SK-N-MC (cell line): ENCODE measurements around the gene MMP2.

Experiments
- DNase-seq: peaks from one replicate; pipeline ENCODE4 v3.0.0-alpha.2; 2011; ENCODE audit warnings: low read depth, low spot score
- H3K27ac ChIP-seq: fragments of 200-600 bp; sonication (generic); 2 replicates; pipeline ENCODE4 v1.5.1; 2016; ENCODE audit warnings: mixed run types
- H3K36me3 ChIP-seq: fragments of 200-600 bp; sonication (generic); 2 replicates; pipeline ENCODE4 v1.6.1; 2017; ENCODE audit warnings: antibody characterized with exemption, low read length, mixed read lengths; ENCODE audit not compliant: insufficient read depth
- H3K4me3 ChIP-seq: fragments of 200-600 bp; sonication (generic); 2 replicates; pipeline ENCODE4 v1.5.1; 2016
- H3K9ac ChIP-seq: fragments of 200-600 bp; sonication (generic); 2 replicates; pipeline ENCODE4 v1.8.0; 2017; ENCODE audit warnings: mixed run types, mixed read lengths; ENCODE audit not compliant: insufficient read length
- H3K9me3 ChIP-seq: fragments of 200-600 bp; sonication (generic); 2 replicates; pipeline ENCODE4 v1.6.1; 2017; ENCODE audit warnings: low read depth, mild to moderate bottlenecking, antibody characterized with exemption, low read length, moderate library complexity, mixed read lengths
- EZH2 ChIP-seq: fragments of 200-600 bp; sonication (generic); IDR thresholded peaks from one replicate; pipeline ENCODE4 v1.6.1; 2017; ENCODE audit warnings: antibody characterized with exemption
- FOXP2 ChIP-seq: optimal IDR thresholded peaks from 2 replicates; pipeline ENCODE3; 2011; ENCODE audit warnings: mild to moderate bottlenecking, moderate library complexity; ENCODE audit not compliant: insufficient read depth; ENCODE audit errors: extremely low read length, control extremely low read depth
- POLR2AphosphoS5 ChIP-seq: IDR thresholded peaks from 2 replicates; pipeline ENCODE4 v1.6.1; 2012; ENCODE audit warnings: mild to moderate bottlenecking, low read depth, low read length, borderline replicate concordance

Gene MMP2

GRCh38 chr16:55465077-55465896, 13.7 kb upstream of the MMP2 start:
- Histone ChIP-seq H3K27ac (no peak overlapping the region), H3K9me3 (no peaks in the 10 kb centered on the region), H3K9ac (no peak overlapping the region), H3K4me3 (no peak overlapping the region), H3K36me3 (no peaks in the 10 kb centered on the region)
- no peak for TF ChIP-seq EZH2
- no peak for TF ChIP-seq POLR2AphosphoS5
- no peak for TF ChIP-seq FOXP2
- DNase-seq = peak; percentile 20

GRCh38 chr16:55466209-55466608, 12.8 kb upstream of the MMP2 start:
- Histone ChIP-seq H3K9ac (no peak overlapping the region), H3K27ac (no peak overlapping the region)
- TF ChIP-seq POLR2AphosphoS5 (no peak), EZH2 (no peak), FOXP2 (no peak)

GRCh38 chr16:55467898-55468297, 11.1 kb upstream of the MMP2 start:
- H3K4me3 ChIP-seq = no peak overlapping the region
- no peak for DNase-seq
- H3K36me3 ChIP-seq = no peaks in the 10 kb centered on the region
- no peak overlapping the region for H3K9ac ChIP-seq
- TF ChIP-seq POLR2AphosphoS5 = no peak
- TF ChIP-seq EZH2 = no peak
- no peak for TF ChIP-seq FOXP2
- H3K27ac ChIP-seq = no peak overlapping the region
- no peaks in the 10 kb centered on the region for H3K9me3 ChIP-seq

More at GRCh38 chr16:55466209-55466608, 12.8 kb upstream of the MMP2 start:
- DNase-seq = no peak
- Histone ChIP-seq H3K9me3 (no peaks in the 10 kb centered on the region), H3K36me3 (no peaks in the 10 kb centered on the region), H3K4me3 (no peak overlapping the region)

GRCh38 chr16:55468352-55468990, 10.5 kb upstream of the MMP2 start:
- TF ChIP-seq FOXP2 (no peak), EZH2 (no peak), POLR2AphosphoS5 (no peak)
- Histone ChIP-seq H3K4me3 (no peak overlapping the region), H3K9ac (no peak overlapping the region), H3K9me3 (no peaks in the 10 kb centered on the region), H3K27ac (no peak overlapping the region), H3K36me3 (no peaks in the 10 kb centered on the region)
- no peak for DNase-seq

GRCh38 chr16:55469821-55470532, 9.0 kb upstream of the MMP2 start:
- no peak overlapping the region for H3K4me3 ChIP-seq
- TF ChIP-seq FOXP2 (no peak), POLR2AphosphoS5 (no peak), EZH2 (no peak)
- H3K9ac ChIP-seq = no peak overlapping the region
- no peaks in the 10 kb centered on the region for H3K9me3 ChIP-seq
- H3K36me3 ChIP-seq = no peaks in the 10 kb centered on the region
- H3K27ac ChIP-seq = no peak overlapping the region
- DNase-seq = no peak

GRCh38 chr16:55470533-55471371, 8.2 kb upstream of the MMP2 start:
- Histone ChIP-seq H3K4me3 (no peak overlapping the region), H3K9ac (no peak overlapping the region), H3K36me3 (no peaks in the 10 kb centered on the region), H3K9me3 (no peaks in the 10 kb centered on the region), H3K27ac (no peak overlapping the region)
- no peak for TF ChIP-seq POLR2AphosphoS5
- no peak for TF ChIP-seq FOXP2
- no peak for TF ChIP-seq EZH2
- DNase-seq = peak; percentile 28

GRCh38 chr16:55471448-55472097, 7.4 kb upstream of the MMP2 start:
- H3K27ac ChIP-seq = no peak overlapping the region
- no peak for TF ChIP-seq EZH2
- TF ChIP-seq FOXP2 = no peak
- no peak for TF ChIP-seq POLR2AphosphoS5
- DNase-seq = no peak

More at GRCh38 chr16:55471448-55472097, 7.4 kb upstream of the MMP2 start:
- Histone ChIP-seq H3K9ac (no peak overlapping the region), H3K9me3 (no peaks in the 10 kb centered on the region), H3K4me3 (no peak overlapping the region), H3K36me3 (no peaks in the 10 kb centered on the region)
